GM19023 (cell line): Measurements from ENCODE around the gene PAX9.

ENCODE experiments used
- ATAC-seq: cut with Tn5 transposase; IDR thresholded peaks from one replicate; pipeline ENCODE4 v1.9.1; 2021; ENCODE audit warnings: mild to moderate bottlenecking, moderate library complexity; ENCODE audit not compliant: unreplicated experiment

PAX9 gene

GRCh38 chr14:36655963-36656686, 5.5 kb upstream of the PAX9 start:
- ATAC-seq: no peak

- no peak for ATAC-seq
These were observed 4.8 kb upstream of the PAX9 start for GRCh38 chr14:36656687-36657398.

- no peak for ATAC-seq
These were observed 4.1 kb upstream of the PAX9 start for GRCh38 chr14:36657399-36658122.

GRCh38 chr14:36658123-36659009, 3.3 kb upstream of the PAX9 start:
- no peak for ATAC-seq

GRCh38 chr14:36659010-36659821, 2.4 kb upstream of the PAX9 start:
- no peak for ATAC-seq

GRCh38 chr14:36659822-36660735, 1.6 kb upstream of the PAX9 start:
- ATAC-seq: no peak

GRCh38 chr14:36660736-36661505, 739 bp upstream of the PAX9 start:
- ATAC-seq: no peak

- ATAC-seq: no peak
These were observed 540 bp downstream of the PAX9 start for GRCh38 chr14:36662258-36662542.

- ATAC-seq: no peak
These were observed 1.1 kb downstream of the PAX9 start for GRCh38 chr14:36662543-36663403.

GRCh38 chr14:36663404-36664321, 2.0 kb downstream of the PAX9 start:
- no peak for ATAC-seq

- no peak for ATAC-seq
These were observed 2.9 kb downstream of the PAX9 start for GRCh38 chr14:36664322-36665193.

- ATAC-seq: no peak
These were observed 4.3 kb downstream of the PAX9 start for GRCh38 chr14:36665887-36666415.

- no peak for ATAC-seq
These were observed 5.0 kb downstream of the PAX9 start for GRCh38 chr14:36666416-36667206.

GRCh38 chr14:36667679-36668078, 6.0 kb downstream of the PAX9 start:
- no peak for ATAC-seq
